Activated CD8-positive, alpha-beta memory T cell treated with anti-CD3 and anti-CD28 coated beads, Interleukin-2, amount 50 U/mL, for 24 hours (primary cell): ENCODE measurements around the gene MMP10.

Experiments used
- DNase-seq: peaks from one replicate; pipeline ENCODE4 v3.0.0-alpha.2; 2020; ENCODE audit errors: extremely low read depth

The MMP10 gene

GRCh38 chr11:102780491-102780918 is at the start of gene MMP10:
Gene MMP10, minus strand, starts transcription at chr11:102780628. Its CDS starts 37 bp downstream, at chr11:102780591.
- DNase-seq, result no peak

GRCh38 chr11:102829316-102830000 is 49.0 kb upstream of the MMP10 start:
- DNase-seq, result no peak

GRCh38 chr11:102824556-102824955 is 44.1 kb upstream of the MMP10 start:
- DNase-seq, result no peak

- no peak for DNase-seq
Measured at GRCh38 chr11:102819491-102819890, 39.1 kb upstream of the MMP10 start.

- DNase-seq, result no peak
Measured at GRCh38 chr11:102813484-102813883, 33.1 kb upstream of the MMP10 start.

GRCh38 chr11:102812188-102812587 is 31.8 kb upstream of the MMP10 start:
- no peak for DNase-seq

GRCh38 chr11:102810950-102811660 is 30.7 kb upstream of the MMP10 start:
- DNase-seq, result no peak

- DNase-seq, result no peak
Measured at GRCh38 chr11:102809971-102810370, 29.5 kb upstream of the MMP10 start.

- no peak for DNase-seq
Measured at GRCh38 chr11:102807921-102808320, 27.5 kb upstream of the MMP10 start.

GRCh38 chr11:102806296-102806695 is 25.9 kb upstream of the MMP10 start:
- no peak for DNase-seq

- no peak for DNase-seq
Measured at GRCh38 chr11:102802341-102802740, 21.9 kb upstream of the MMP10 start.

- DNase-seq, result no peak
Measured at GRCh38 chr11:102800767-102801166, 20.3 kb upstream of the MMP10 start.

GRCh38 chr11:102799681-102800340 is 19.4 kb upstream of the MMP10 start:
- DNase-seq, result no peak

- DNase-seq, result no peak
Measured at GRCh38 chr11:102798012-102798746, 17.8 kb upstream of the MMP10 start, which contains the start of gene MMP1. Gene MMP1, minus strand, starts transcription at chr11:102798160. Its CDS starts 68 bp downstream, at chr11:102798092.

- no peak for DNase-seq
Measured at GRCh38 chr11:102794382-102794781, 14.0 kb upstream of the MMP10 start.

- DNase-seq, result no peak
Measured at GRCh38 chr11:102793677-102794290, 13.4 kb upstream of the MMP10 start.

GRCh38 chr11:102792604-102793003 is 12.2 kb upstream of the MMP10 start:
- DNase-seq, result no peak

GRCh38 chr11:102791271-102792036 is 11.0 kb upstream of the MMP10 start:
- no peak for DNase-seq

- no peak for DNase-seq
Measured at GRCh38 chr11:102788334-102788995, 8.0 kb upstream of the MMP10 start.

GRCh38 chr11:102784380-102784779 is 4.0 kb upstream of the MMP10 start:
- DNase-seq, result no peak
